ENCODE measurements around the gene ZNF692.
A peak's percentile ranks its signal among the peaks of the same experiment; 100 is the strongest.
"Not testable (repeated sequence)": the region's sequence is repeated elsewhere in the genome, so short reads cannot be mapped to it uniquely, and the experiment has no call there.

Gene ZNF692

DNA sequence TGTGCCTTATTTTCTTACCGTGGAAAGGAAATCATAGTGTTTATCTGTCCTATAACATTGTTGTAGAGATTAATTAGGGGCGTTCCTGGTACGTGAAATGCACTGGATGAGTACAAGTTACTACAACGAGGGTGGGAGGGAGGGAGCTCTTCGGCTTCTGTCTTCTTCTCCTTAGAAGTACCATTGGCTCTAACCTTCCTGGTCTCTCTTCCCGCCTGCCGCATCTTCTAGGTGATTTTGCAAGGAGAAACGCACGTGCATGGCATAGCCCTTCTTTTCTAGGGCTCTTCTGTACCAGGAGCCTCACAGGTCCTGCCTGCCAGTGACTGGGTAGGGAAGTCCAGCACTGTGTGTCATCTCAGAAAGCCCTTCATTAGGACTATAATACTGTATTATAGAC lies 50.0 kb downstream of the ZNF692 start:
- DNase-seq (ENCODE audit: low spot score) = no peak

DNA sequence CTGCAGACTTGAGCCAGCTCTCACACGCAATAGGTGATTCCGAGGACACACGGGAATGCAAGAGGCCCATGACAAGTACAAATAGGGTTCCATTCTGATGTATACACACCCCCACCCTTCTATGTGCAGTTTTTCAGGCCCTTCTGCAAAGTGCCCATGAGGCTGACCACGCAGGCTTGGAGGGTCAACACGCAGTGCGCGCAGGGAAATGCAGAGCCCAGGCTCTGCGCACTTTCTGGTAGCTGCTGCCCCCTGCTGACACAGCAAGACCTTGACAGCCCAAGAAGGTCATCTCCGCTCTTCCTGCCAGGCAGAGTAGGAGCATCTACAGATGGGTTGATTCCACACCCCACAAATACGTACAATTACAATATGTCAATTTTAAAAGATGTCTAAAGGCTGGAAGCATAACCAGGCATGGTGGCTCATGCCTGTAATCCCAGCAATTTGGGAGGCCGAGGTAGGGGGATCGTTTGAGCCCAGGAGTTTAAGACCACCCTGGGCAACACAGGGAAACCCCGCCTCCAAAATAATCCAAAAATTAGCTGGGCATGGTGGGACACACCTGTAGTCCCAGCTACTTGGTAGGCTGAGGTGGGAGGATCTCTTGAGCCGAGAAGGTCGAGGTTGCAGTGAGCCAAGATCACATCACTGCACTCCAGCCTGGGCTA lies 51.7 kb downstream of the ZNF692 start:
- peak; percentile 66 for DNase-seq (ENCODE audit: low spot score)

DNA sequence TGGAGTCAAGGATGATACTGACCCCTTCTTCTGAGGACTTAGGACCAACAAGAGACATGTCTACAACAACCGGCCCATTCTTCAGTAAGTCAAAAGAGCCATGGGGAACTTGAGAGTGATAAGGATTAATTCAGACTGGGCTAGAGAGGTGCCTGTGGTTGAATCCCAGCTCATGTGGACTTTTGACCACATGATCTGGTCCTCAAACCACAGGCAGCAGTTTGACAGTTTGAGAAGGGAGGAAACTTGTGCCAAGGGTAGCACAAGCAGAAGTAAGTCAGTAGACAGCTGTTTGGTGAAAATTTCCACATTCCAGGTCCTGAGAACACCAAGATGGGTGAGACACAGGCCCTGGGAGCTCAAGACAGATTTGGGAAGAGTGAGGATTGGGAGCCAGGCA lies 53.0 kb downstream of the ZNF692 start:
- no peak for DNase-seq (ENCODE audit: low spot score)

DNA sequence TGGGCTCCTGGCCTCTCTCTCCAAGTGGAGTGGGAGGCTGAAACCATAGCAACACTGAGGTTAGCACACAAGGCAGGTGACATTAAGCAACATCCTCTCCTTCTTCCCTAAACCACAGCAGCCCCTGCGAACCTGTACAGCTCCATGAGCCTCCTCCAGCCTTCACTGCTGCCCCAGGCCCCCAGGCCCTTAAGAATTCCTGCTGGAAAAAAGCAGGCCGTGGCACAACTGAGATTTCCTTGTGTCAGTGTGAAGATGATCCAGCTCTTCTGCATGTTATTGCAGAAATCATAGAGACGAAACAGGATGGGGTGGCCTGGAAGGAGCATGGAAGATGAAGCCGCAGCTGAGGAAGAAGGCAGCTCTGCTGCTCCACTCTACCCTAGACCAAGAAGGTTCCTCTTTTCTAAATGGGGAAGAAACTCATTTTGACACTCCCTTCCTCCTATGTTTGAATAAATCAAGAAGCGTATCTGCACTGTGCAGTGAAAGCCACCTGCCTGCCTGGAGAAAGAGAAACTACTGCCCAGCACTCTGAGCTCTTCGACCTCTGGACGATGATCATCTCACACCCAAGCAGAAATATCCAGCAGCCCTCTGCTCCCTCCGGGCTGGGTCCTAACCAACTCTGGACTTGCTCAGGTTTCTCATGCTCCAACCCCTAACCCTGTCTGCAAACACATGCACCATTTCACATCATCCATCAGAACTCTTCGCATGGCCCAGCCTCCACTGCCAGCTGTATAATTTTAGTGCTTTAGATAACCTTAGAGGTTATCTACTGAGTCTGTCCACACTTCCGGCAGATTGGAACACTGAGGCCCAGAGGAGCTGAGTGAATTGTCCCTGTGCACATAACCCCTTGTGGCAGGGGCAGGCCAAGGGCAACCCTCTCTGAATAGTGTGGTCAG lies 53.9 kb downstream of the ZNF692 start:
- no peak for DNase-seq (ENCODE audit: low spot score)

DNA sequence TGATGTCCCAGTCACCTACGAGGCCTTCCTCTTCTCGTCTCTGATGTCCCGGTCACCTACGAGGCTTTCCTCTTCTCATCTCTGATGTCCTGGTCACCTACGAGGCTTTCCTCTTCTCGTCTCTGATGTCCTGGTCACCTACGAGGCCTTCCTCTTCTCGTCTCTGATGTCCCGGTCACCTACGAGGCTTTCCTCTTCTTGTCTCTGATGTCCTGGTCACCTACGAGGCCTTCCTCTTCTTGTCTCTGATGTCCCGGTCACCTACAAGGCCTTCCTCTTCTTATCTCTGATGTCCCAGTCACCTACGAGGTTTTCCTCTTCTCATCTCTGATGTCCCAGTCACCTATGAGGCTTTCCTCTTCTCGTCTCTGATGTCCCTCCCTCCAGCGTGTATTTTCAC lies 55.4 kb downstream of the ZNF692 start:
- not testable (repeated sequence) for DNase-seq (ENCODE audit: low spot score)

DNA sequence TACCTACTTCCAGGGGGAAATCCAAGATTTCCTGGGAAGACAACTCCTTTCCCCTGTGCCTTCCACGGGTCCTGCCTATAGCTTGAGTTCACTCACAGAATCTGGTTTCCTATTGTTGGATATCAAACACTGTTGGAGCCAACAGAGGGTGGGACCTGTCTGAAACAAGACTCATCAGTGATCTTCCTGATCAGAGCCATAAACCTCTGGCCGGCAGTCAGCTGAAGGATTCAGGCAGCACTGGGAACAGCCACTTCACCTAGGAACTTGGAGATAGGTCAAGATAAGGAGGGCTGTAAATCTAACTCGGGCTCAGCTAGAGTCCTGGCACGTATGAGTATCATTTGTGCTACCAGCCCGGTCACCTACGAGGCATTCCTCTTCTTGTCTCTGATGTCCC lies 56.4 kb downstream of the ZNF692 start:
- DNase-seq (ENCODE audit: low spot score) = no peak

DNA sequence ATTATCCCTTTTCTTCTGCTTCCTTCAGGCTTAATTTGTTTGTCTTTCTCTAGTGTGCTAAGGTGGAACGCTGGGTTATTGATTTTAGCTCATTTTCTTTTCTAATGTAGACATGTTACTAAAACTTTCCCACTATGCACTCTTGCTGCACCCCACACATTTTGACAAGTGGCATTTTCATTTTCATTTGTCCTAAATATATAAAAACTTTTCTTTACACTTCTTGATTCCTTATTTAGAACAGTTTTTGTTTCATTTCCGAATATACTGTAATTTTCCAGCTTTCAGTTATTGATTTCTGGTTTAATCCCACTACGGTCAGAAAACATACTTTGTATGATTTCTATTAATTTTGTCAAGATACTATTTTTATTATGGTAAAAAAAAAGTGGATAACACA lies 58.4 kb downstream of the ZNF692 start:
- DNase-seq (ENCODE audit: low spot score) = no peak
